ENCODE results near the gene DCTN3. TPM values are rescaled to one million over a fixed set of nuclear protein-coding genes. Genes with fewer than 3 reads are reported as not detected.

The DCTN3 gene
- total RNA-seq, 1 experiment from 2014 or later, result 58.2 TPM

- Histone ChIP-seq H3K4me3 (no peak overlapping the region), H3K27ac (no peak overlapping the region), H3K4me1 (no peaks in the 10 kb centered on the region), H3K9me3 (replicated peaks) (no peaks in the 10 kb centered on the region), H3K36me3 (no peaks in the 10 kb centered on the region), H3K27me3 (peaks cover 22% of the 10 kb centered on the region)
- no peak for DNase-seq
Observed at GRCh38 chr9:34579808-34580163, 40.5 kb downstream of the DCTN3 start.

DNA sequence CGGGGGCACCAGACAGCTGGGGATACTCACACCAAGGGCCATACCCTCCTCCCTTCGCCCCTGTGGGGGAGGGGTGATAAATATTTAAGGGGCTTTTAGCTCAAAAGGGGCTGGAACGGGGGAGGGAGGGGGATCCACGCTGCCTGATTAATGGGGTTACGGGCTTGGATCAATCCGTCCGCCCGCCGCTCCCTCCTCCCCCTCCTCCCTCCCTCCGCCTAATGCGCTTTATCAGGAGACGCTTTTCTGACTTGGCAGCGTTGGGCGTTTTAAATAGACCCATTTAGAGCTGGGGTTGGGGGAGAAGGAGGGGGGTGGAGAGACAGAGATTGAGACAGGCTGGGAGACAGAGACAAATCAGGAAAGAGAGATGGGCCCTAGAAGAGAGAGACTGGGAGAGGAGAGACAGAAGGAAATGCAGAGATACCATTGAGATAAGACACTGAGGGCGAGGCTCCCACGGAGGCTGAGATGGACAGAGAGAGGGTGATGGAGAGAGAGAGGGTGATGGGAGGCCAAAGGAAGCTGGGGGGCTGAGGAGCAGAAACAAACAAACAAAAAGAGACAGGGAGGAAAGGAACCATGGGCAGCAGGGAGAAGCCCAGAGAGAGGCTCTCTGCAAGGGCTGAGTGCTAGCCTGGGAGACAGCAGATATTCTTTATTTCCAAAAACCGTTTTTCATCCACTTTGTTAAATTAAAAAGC lies 41.0 kb downstream of the DCTN3 start:
- Histone ChIP-seq H3K4me1 (no peaks in the 10 kb centered on the region), H3K9me3 (replicated peaks) (no peaks in the 10 kb centered on the region), H3K4me3 (no peak overlapping the region), H3K27me3 (peaks cover 22% of the 10 kb centered on the region), H3K36me3 (no peaks in the 10 kb centered on the region), H3K27ac (no peak overlapping the region)
- DNase-seq, result no peak

DNA sequence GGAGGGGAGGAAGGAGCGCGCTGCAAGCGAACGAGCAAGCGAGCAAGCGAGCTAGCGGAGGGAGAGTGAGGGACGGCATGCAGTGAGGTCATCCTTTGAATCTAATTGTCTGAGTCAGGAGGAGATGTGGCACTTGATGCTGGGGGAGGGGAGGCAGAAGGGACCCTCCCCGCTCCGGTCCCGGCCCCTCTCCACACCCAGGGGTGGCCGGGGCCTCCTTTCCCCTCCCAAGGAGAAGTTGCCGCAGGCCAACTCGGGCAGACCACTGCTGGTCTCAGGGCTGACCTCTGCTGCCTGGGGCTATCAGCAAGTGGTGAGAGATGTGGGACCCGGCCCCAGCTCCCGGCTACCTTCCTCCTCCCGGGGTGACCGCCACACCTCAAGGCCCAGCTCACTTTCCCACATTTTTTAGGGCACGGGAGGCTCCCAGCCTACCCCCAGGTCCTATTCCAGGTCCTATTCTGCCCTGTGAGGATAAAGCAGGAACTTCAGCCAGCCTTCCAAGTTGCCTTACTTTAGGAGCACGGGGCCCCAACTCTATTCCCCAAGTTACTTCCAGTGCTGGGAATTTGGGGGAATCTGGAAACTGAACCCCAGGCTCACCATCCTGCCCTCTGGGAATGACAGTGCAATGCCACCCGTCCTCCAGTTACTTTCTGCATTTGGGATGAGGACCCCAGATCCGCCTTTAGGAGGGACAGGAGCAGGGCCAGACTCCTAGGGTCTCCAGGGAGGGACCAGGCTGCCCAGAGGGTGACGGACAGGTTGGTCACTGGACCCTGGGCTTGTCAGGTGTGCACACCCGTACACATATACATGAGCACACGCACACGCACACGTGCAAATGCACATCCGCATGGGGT lies 41.8 kb downstream of the DCTN3 start:
- Histone ChIP-seq H3K9me3 (replicated peaks) (no peaks in the 10 kb centered on the region), H3K4me1 (no peaks in the 10 kb centered on the region), H3K27ac (no peak overlapping the region), H3K27me3 (peaks cover 22% of the 10 kb centered on the region), H3K4me3 (no peak overlapping the region), H3K36me3 (no peaks in the 10 kb centered on the region)
- DNase-seq, result no peak

DNA sequence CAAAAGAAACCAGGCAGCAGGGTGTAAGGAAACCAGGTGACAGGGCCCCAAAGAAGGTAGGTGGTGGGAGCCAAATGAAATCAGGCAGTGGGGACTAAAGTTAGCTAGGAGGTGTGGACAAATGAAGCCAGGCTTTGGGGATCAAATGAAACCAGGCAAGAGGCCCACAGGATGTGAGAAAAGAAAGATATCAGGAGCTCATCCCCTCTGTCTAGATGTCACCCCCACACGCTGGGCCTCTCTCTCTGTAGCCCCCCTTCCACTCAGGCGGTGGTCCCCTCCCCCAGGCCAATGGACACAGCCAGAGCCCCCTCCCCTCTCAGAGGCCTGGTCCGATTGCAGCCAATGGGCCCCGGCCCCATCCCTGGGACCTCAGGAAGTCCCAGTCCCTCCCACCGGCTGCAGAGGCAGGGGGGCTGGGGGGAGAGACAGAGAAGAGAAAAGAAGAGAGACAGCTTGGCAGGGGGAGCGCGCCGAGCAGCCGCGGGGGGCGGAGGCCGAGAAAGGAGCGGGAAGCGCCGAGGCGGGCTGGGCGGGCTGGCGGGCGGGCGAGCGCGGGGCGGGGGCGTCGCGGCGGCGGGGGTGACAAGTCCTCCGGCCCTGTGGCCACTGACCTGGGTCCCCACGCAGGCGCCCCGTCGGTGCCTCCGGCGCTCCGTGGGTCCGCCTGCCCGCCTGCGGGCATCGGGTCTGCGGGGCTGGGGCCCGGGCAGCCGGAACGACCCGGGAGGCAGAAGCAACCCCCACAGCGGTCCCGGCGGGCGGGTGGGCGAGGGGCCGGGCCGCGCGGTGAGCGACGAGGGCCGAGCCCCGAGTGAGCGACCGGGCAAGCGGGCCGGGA lies 42.7 kb downstream of the DCTN3 start:
- H3K9me3 ChIP-seq (replicated peaks), result no peaks in the 10 kb centered on the region
- no peaks in the 10 kb centered on the region for H3K4me1 ChIP-seq

GRCh38 chr9:34576597-34577399 lies 43.5 kb downstream of the DCTN3 start:
- Histone ChIP-seq H3K27ac (no peak overlapping the region), H3K9me3 (replicated peaks) (no peaks in the 10 kb centered on the region), H3K27me3 (peaks cover 22% of the 10 kb centered on the region), H3K36me3 (no peaks in the 10 kb centered on the region), H3K4me3 (no peak overlapping the region), H3K4me1 (no peaks in the 10 kb centered on the region)
- no peak for DNase-seq

More for the DNA sequence above, 42.7 kb downstream of the DCTN3 start:
- DNase-seq, result no peak
- Histone ChIP-seq H3K27me3 (peaks cover 22% of the 10 kb centered on the region), H3K4me3 (no peak overlapping the region), H3K27ac (no peak overlapping the region), H3K36me3 (no peaks in the 10 kb centered on the region)

DNA sequence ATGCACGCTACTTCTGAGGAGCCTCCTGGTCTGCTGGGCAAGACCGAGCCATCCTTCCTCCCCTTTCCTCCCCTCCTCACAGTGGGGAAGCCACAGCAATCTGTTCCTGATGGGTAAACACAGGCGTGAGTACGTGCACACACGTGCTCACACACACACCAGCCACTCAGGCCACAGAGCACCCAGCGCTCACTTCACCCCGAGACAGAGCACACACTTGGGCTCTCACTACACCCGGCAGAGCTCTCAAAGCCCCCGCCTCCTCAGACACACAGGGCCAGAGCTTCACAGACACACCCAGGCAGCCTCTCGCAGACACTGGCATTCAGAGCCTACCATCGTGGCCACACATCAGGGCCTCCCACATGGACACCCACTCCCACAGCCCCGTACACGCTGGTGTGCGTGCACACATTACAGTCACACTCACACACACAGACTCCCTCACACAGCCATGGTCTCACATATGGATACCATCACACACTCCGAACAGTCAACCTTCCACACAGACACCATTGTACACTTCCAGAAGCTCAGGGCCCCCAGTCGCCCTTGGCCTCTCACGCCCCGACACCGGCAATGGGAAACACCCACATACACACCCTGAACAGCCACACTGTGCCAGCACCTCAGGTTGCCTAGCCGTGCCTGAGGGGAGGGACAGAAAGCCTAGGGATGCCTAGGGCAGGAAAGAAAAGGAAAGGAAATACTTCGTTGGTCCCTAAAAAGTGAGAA lies 44.3 kb downstream of the DCTN3 start:
- Histone ChIP-seq H3K27ac (no peak overlapping the region), H3K4me1 (no peaks in the 10 kb centered on the region), H3K36me3 (no peaks in the 10 kb centered on the region), H3K9me3 (replicated peaks) (no peaks in the 10 kb centered on the region), H3K4me3 (no peak overlapping the region), H3K27me3 (peaks cover 22% of the 10 kb centered on the region)
- no peak for DNase-seq

- no peaks in the 10 kb centered on the region for H3K9me3 ChIP-seq (replicated peaks)
- DNase-seq, result no peak
- H3K36me3 ChIP-seq, result no peaks in the 10 kb centered on the region
- H3K4me3 ChIP-seq, result no peak overlapping the region
- H3K27me3 ChIP-seq, result peaks cover 14% of the 10 kb centered on the region
- H3K27ac ChIP-seq, result no peak overlapping the region
- H3K4me1 ChIP-seq, result 0 out of 2 replicates have a peak, but pooled peaks cover 2% of the 10 kb centered on the region
Observed at GRCh38 chr9:34575241-34575640, 45.1 kb downstream of the DCTN3 start.

GRCh38 chr9:34574571-34574970 lies 45.7 kb downstream of the DCTN3 start:
- Histone ChIP-seq H3K4me1 (0 out of 2 replicates have a peak, but pooled peaks cover 2% of the 10 kb centered on the region), H3K27ac (no peak overlapping the region), H3K27me3 (peaks cover 7% of the 10 kb centered on the region; the same call in 1 of the 2 replicates)

DNA sequence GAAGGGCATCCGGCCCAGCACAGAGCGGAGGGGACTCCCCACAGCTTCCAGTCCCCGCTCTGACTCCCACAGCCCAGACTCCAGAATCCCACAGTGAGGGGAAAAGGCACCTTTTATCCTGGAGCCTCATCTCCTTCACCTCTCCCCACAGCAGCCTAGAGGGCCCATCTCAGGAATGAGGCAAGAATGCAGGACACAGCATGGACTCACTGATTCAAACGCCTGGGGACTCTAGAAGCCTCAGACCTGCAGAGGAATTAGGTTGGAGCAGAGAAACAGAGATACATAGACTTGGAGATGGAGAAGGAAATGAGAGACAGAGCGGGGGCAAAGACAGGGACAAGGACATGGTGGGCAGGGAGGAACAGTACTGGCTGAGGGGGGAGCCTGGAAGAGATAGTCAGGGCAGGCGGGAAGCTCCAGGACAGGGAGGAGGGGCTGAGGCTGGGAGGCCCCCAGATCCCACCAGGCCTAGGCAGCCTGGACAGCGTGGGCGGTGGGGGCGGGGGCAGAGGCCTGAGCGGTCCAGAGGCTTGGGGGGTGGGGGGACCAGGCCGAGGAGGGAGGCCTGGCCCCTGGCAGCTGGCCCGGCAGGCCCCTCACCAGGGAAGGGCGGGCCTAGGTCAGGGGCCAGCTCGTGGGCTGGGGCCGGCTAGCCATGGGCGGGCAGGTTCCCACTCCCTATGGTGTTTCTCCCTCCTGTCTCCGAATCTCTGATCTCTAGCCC lies 46.5 kb downstream of the DCTN3 start:
- Histone ChIP-seq H3K4me3 (no peak overlapping the region), H3K27me3 (peaks cover 4% of the 10 kb centered on the region; the same call in 1 of the 2 replicates), H3K36me3 (no peaks in the 10 kb centered on the region), H3K27ac (no peak overlapping the region), H3K9me3 (replicated peaks) (no peaks in the 10 kb centered on the region), H3K4me1 (0 out of 2 replicates have a peak, but pooled peaks cover 2% of the 10 kb centered on the region)
- DNase-seq, result no peak

More at GRCh38 chr9:34574571-34574970, 45.7 kb downstream of the DCTN3 start:
- Histone ChIP-seq H3K36me3 (no peaks in the 10 kb centered on the region), H3K4me3 (no peak overlapping the region), H3K9me3 (replicated peaks) (no peaks in the 10 kb centered on the region)
- DNase-seq, result no peak

GRCh38 chr9:34572628-34573027 lies 47.7 kb downstream of the DCTN3 start:
- Histone ChIP-seq H3K4me3 (no peak overlapping the region), H3K9me3 (replicated peaks) (no peaks in the 10 kb centered on the region), H3K27me3 (no peaks in the 10 kb centered on the region), H3K4me1 (0 out of 2 replicates have a peak, but pooled peaks cover 2% of the 10 kb centered on the region), H3K36me3 (no peaks in the 10 kb centered on the region), H3K27ac (no peak overlapping the region)
- DNase-seq, result no peak

- H3K27ac ChIP-seq, result no peak overlapping the region
- no peaks in the 10 kb centered on the region for H3K27me3 ChIP-seq
- H3K9me3 ChIP-seq (replicated peaks), result no peaks in the 10 kb centered on the region
- DNase-seq, result no peak
- no peaks in the 10 kb centered on the region for H3K36me3 ChIP-seq
- 0 out of 2 replicates have a peak, but pooled peaks cover 2% of the 10 kb centered on the region for H3K4me1 ChIP-seq
- H3K4me3 ChIP-seq, result no peak overlapping the region
Observed at GRCh38 chr9:34572092-34572491, 48.2 kb downstream of the DCTN3 start.

DNA sequence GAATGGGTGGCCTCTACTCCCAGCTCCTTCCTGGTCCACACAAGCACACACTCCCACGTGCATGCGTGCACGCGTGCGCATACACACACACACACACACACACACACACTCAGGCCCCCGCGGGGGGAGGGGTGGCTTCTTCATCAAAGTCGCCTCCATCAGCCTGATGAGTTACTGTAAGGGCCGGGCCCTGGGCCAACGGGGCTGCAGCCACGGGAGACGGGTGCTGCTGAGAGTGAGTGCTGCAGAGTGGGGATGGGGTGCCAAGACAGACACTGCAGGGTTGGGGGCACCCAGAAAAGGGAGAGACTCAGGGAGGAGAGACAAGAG lies 48.8 kb downstream of the DCTN3 start:
- 0 out of 2 replicates have a peak, but pooled peaks cover 2% of the 10 kb centered on the region for H3K4me1 ChIP-seq
- no peaks in the 10 kb centered on the region for H3K36me3 ChIP-seq
- no peak overlapping the region for H3K27ac ChIP-seq
- DNase-seq, result no peak
- H3K4me3 ChIP-seq, result no peak overlapping the region
- no peaks in the 10 kb centered on the region for H3K9me3 ChIP-seq (replicated peaks)
- no peaks in the 10 kb centered on the region for H3K27me3 ChIP-seq
